ENCODE results near the gene SPINK13. TPM values are rescaled to one million over a fixed set of nuclear protein-coding genes. Genes with fewer than 3 reads are reported as not detected.
"Not testable (repeated sequence)": the region's sequence is repeated elsewhere in the genome, so short reads cannot be mapped to it uniquely, and the experiment has no call there.

Gene SPINK13
- polyA plus RNA-seq, 1 donor = 0.33 TPM

DNA sequence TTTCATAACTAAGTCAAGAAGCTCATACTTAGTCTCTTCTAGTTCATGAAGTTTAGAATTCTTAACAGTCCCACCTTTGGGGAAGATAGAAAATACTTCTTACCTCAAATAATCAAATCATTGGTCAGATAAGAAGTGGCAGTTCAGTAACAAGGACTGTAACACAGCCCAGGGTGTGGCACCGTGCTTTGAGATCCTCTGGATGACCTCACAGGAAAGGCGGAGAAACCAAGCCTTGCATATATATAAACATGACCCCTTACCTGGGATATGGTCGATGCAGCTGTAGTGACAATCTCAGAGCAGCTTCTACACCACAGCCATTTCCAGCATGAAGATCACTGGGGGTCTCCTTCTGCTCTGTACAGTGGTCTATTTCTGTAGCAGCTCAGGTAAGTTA, 43.6 kb downstream of the SPINK13 start, which contains the start of gene SPINK7:
SPINK7 (plus strand) TSS at position 271 of the 400 bp plus-strand sequence; CDS start at position 332, 61 bp downstream.
- no peak for DNase-seq (ENCODE audit: low read depth)

DNA sequence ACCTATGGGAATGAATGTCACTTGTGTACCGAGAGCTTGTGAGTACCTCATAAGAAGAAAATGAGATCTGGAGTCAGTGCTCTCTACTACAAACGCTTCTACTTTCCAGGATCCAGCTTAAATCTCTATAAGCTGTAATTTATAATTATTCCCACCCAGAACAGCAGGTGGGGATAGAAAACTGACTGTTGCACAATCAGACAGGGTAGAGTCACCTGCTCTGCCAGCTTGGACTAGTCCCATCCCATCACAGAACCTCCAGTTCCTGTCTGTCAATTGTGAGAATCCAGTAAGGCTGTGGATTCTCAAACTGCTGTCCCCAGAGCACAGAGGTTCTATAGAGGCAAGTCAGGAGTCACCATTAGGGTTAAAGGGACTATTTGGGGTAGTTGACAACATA, 45.6 kb downstream of the SPINK13 start:
- DNase-seq (ENCODE audit: low read depth) = no peak

DNA sequence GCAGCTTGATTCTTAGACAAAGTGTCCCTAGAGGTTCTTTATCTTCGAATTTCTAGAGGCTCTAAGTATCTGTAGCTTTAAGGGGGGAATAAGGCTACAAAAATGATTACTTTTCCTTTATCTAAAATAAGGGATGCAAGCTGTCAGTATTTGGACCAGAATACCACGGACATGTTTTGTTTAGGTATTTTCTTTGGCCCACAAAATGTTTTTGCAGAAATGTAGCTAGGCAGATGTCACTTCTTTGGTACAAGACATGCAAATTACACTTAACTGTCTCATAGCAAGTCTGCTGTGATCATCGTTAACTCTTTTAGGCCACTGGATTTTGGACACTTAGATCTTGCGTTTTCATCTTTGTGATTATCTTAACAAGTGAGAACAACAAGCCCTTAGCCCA, 46.1 kb downstream of the SPINK13 start:
- DNase-seq (ENCODE audit: low read depth) = no peak

DNA sequence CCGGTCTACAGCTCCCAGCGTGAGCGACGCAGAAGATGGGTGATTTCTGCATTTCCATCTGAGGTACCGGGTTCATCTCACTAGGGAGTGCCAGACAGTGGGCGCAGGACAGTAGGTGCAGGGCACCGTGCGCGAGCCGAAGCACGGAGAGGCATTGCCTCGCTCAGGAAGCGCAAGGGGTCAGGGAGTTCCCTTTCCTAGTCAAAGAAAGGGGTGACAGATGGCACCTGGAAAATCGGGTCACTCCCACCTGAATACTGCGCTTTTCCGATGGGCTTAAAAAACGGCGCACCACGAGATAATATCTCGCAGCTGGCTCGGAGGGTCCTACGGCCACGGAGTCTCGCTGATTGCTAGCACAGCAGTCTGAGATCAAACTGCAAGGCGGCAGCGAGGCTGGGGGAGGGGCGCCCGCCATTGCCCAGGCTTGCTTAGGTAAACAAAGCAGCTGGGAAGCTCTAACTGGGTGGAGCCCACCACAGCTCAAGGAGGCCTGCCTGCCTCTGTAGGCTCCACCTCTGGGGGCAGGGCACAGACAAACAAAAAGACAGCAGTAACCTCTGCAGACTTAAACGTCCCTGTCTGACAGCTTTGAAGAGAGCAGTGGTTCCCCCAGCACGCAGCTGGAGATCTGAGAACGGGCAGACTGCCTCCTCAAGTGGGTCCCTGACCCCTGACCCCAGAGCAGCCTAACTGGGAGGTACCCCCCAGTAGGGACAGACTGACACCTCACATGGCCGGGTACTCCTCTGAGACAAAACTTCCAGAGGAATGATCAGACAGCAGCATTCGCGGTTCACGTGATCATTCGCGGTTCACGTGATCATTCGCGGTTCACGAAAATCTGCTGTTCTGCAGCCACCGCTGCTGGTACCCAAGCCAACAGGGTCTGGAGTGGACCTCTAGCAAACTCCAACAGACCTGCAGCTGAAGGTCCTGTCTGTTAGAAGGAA, 51.7 kb downstream of the SPINK13 start:
- not testable (repeated sequence) for DNase-seq (ENCODE audit: low read depth)

DNA sequence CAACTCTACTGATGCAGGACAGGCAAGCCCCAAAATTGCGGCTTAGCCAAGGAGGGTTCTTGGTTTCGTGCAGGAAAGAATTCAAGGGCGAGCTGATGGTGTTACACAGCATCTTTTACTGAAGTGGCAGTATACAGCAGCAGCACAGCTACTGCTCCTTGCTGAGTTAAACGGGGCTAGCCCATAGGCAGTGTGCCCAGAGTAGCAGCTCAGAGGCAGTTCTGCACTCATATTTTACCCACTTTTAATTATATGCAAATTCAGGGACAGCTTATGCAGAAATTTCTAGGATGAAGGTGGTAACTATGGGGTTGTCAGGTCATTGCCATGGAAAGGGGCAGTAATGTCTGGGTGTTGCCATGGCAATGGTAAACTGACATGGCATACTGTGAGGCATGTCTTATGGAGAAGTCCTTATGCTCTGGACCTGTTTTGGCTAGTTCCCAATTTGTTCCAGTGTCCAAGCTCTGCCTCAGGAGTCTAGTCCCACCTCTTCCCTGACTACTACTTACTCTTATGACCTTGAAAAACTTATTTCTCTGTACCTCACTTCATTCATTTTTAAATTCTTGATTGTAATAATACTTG, 64.8 kb downstream of the SPINK13 start:
- no peak for DNase-seq (ENCODE audit: low read depth)

DNA sequence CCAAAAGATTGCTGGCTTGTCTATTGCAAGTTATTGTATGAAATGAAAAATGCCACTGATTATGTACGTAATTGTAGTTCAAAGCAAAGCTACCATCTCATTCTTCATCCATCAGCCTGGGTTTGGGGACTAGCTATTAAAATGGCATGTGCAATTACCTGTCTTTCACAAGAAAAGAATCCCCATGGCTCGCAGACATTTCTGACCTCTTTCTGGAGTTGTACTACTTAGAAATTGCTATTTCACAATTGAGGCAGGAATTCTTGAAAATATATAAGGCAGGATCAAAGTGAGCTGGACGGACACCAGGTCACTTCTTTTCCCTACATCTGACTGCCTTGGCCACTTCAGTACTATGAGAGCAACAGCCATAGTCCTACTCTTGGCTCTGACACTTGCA, 66.7 kb downstream of the SPINK13 start, which contains the start of gene SPINK9:
SPINK9 (plus strand) TSS at position 301 of the 400 bp plus-strand sequence; CDS start at position 356, 55 bp downstream.
- DNase-seq (ENCODE audit: low read depth) = no peak

Other genes starting within 250 kb of the SPINK13 start
- not detected for gene SPINK5, start 204.8 kb upstream of the SPINK13 start, polyA plus RNA-seq (ENCODE audit: insufficient read length)
- not detected for gene SPINK14, start 100.2 kb upstream of the SPINK13 start, polyA plus RNA-seq (ENCODE audit: insufficient read length)
- gene SPINK6, start 65.8 kb upstream of the SPINK13 start, polyA plus RNA-seq (ENCODE audit: insufficient read length) = not detected
- not detected for gene MARCOL, start 30.3 kb upstream of the SPINK13 start, polyA plus RNA-seq (ENCODE audit: insufficient read length)
- 0.23 TPM for gene SPINK7, start 43.6 kb downstream of the SPINK13 start, polyA plus RNA-seq (ENCODE audit: insufficient read length)
- not detected for gene SPINK9, start 66.8 kb downstream of the SPINK13 start, polyA plus RNA-seq (ENCODE audit: insufficient read length)
- gene FBXO38, start 115.2 kb downstream of the SPINK13 start, polyA plus RNA-seq (ENCODE audit: insufficient read length) = 26.4 TPM

All from forelimb muscle (tissue), 1 donor.